Transverse colon (tissue), 4 donors: Measurements from ENCODE around the gene TMEM63B.

ENCODE experiments used
- CTCF ChIP-seq, 5 experiments: fragments of 200-600 bp in 3 of 5; fragments of 450-650 bp in 2 of 5; sonication (generic) in 3 of 5; IDR thresholded peaks; 1 replicate in 2 of 5; 2 replicates in 3 of 5; pipeline ENCODE4 v1.5.1; 2016 to 2017; ENCODE audit warnings: antibody characterized with exemption in 5 of 5, inconsistent platforms in 3 of 5, mild to moderate bottlenecking in 2 of 5, moderate library complexity in 1 of 5
- EP300 ChIP-seq: sonication (generic); formaldehyde crosslinking; IDR thresholded peaks from one replicate; pipeline ENCODE4 v1.6.1; 2017; ENCODE audit warnings: antibody characterized with exemption, low read depth
- POLR2A ChIP-seq: fragments of 450-650 bp; IDR thresholded peaks from one replicate; pipeline ENCODE4 v1.6.1; 2016; ENCODE audit warnings: antibody characterized with exemption, mild to moderate bottlenecking, moderate library complexity
- POLR2AphosphoS5 ChIP-seq, 3 donors: sonication (generic); formaldehyde crosslinking; IDR thresholded peaks; one replicate each; pipeline ENCODE4 v1.6.1; 2016; ENCODE audit warnings: antibody characterized with exemption in 3 of 3

DNA sequence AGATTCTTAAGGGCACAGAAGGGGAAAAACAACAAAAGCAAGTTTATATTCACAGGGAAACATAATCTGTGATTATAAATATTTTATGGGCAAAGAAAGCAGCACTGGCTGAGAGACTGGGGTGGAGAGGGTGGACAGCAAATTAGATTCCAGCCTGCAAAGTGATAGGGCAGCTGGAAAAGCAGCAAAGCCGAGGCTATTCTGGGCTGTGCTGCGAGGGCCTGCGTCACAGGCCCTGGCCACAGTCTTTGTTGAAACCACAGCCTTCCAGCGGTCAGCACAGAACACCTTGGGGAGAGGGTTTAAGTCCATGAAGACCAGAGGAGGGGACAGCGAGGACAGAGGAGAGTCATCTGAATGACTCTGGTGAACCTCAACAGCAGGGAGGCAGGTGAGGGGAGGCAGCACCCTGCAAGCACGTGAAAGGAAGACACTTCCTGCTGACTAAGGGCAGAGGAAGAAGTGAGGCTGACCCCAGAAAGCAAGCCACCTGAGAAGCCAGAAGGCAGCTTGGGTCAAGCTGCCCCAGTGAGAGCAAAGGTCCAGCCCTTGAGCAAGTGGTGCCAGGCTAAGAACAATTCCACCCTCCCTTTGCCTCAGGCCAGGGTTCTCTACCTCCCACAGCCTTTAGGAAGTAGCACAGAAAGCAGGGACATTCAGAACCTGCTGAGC, 17.2 kb upstream of the TMEM63B start:
- TF ChIP-seq POLR2AphosphoS5 (IDR thresholded peaks at IDR 0.05), result no peak
- TF ChIP-seq POLR2A, result no peak
- no peak for TF ChIP-seq CTCF (IDR thresholded peaks at IDR 0.05)
- TF ChIP-seq EP300, result no peak
